GM19043 (cell line): ENCODE data around the gene HMGA1.

Source experiments
- ATAC-seq: cut with Tn5 transposase; IDR thresholded peaks from one replicate; pipeline ENCODE4 v1.9.1; 2021; ENCODE audit warnings: low read depth; ENCODE audit not compliant: unreplicated experiment

The HMGA1 gene

GRCh38 chr6:34223956-34224940, 12.4 kb upstream of the HMGA1 start:
- peak; percentile 91 for ATAC-seq

GRCh38 chr6:34225551-34225950, 11.1 kb upstream of the HMGA1 start:
- ATAC-seq = no peak

- ATAC-seq = no peak
Observed at GRCh38 chr6:34226066-34226465, 10.6 kb upstream of the HMGA1 start.

GRCh38 chr6:34226731-34227586, 9.7 kb upstream of the HMGA1 start:
- no peak for ATAC-seq

- no peak for ATAC-seq
Observed at GRCh38 chr6:34227761-34228421, 8.8 kb upstream of the HMGA1 start.

- no peak for ATAC-seq
Observed at GRCh38 chr6:34229877-34230276, 6.8 kb upstream of the HMGA1 start.

GRCh38 chr6:34230653-34231371, 5.9 kb upstream of the HMGA1 start:
- ATAC-seq = no peak

- ATAC-seq = no peak
Observed at GRCh38 chr6:34231566-34232336, 4.9 kb upstream of the HMGA1 start.

GRCh38 chr6:34232901-34233300, 3.8 kb upstream of the HMGA1 start:
- ATAC-seq = no peak

GRCh38 chr6:34233867-34234266, 2.8 kb upstream of the HMGA1 start:
- ATAC-seq = no peak

- ATAC-seq = no peak
Observed at GRCh38 chr6:34234667-34235306, 1.9 kb upstream of the HMGA1 start.

GRCh38 chr6:34235307-34236130, 1.2 kb upstream of the HMGA1 start:
- ATAC-seq = no peak

- no peak for ATAC-seq
Observed at GRCh38 chr6:34236131-34236442, 586 bp upstream of the HMGA1 start.

GRCh38 chr6:34237316-34237721, 646 bp downstream of the HMGA1 start:
- no peak for ATAC-seq

- ATAC-seq = no peak
Observed at GRCh38 chr6:34237722-34238584, 1.3 kb downstream of the HMGA1 start.

- ATAC-seq = no peak
Observed at GRCh38 chr6:34238585-34239499, 2.2 kb downstream of the HMGA1 start.

- ATAC-seq = no peak
Observed at GRCh38 chr6:34239500-34239825, 2.8 kb downstream of the HMGA1 start.
